Rectal smooth muscle tissue (tissue), 1 donor: Measurements from ENCODE around the gene SPPL2C.

Experiments used
- H3K27ac ChIP-seq: one replicate; pipeline ENCODE4 v1.7.0; 2013; ENCODE audit warnings: low read depth, low read length, inconsistent platforms
- H3K27me3 ChIP-seq: one replicate; pipeline ENCODE4 v1.7.0; 2013; ENCODE audit warnings: low read length; ENCODE audit not compliant: control insufficient read depth, insufficient read depth
- H3K36me3 ChIP-seq: one replicate; pipeline ENCODE4 v1.7.0; 2013; ENCODE audit warnings: low read length; ENCODE audit not compliant: control insufficient read depth, insufficient read depth
- H3K4me1 ChIP-seq: one replicate; pipeline ENCODE4 v1.7.0; 2013; ENCODE audit warnings: low read length; ENCODE audit not compliant: control insufficient read depth, insufficient read depth
- H3K4me3 ChIP-seq: one replicate; pipeline ENCODE4 v1.7.0; 2013; ENCODE audit warnings: low read length
- H3K9ac ChIP-seq: one replicate; pipeline ENCODE4 v1.7.0; 2013; ENCODE audit warnings: low read length

The SPPL2C gene

GRCh38 chr17:45844695-45845375 lies at the start of gene SPPL2C:
TSS of gene SPPL2C (plus strand) at chr17:45844881. CDS start at chr17:45844907, 26 bp downstream.
- Histone ChIP-seq H3K27ac (no peak within 1 kb of the TSS), H3K9ac (no peak within 1 kb of the TSS), H3K27me3 (no peaks in the 10 kb centered on the region), H3K4me1 (no peaks in the 10 kb centered on the region), H3K36me3 (no peaks in the 10 kb centered on the region), H3K4me3 (no peak within 1 kb of the TSS)

- Histone ChIP-seq H3K4me1 (no peaks in the 10 kb centered on the region), H3K9ac (no peak overlapping the region), H3K36me3 (no peaks in the 10 kb centered on the region), H3K27me3 (peaks cover 12% of the 10 kb centered on the region), H3K27ac (no peak overlapping the region), H3K4me3 (no peak overlapping the region)
Measured at GRCh38 chr17:45800816-45801215, 43.9 kb upstream of the SPPL2C start.

GRCh38 chr17:45801421-45801820 lies 43.3 kb upstream of the SPPL2C start:
- H3K27me3 ChIP-seq: peaks cover 7% of the 10 kb centered on the region
- no peak overlapping the region for H3K9ac ChIP-seq
- no peaks in the 10 kb centered on the region for H3K36me3 ChIP-seq
- no peak overlapping the region for H3K27ac ChIP-seq
- no peak overlapping the region for H3K4me3 ChIP-seq
- no peaks in the 10 kb centered on the region for H3K4me1 ChIP-seq

- Histone ChIP-seq H3K9ac (no peak overlapping the region), H3K4me3 (no peak overlapping the region), H3K27ac (no peak overlapping the region), H3K4me1 (no peaks in the 10 kb centered on the region), H3K36me3 (no peaks in the 10 kb centered on the region), H3K27me3 (peaks cover 4% of the 10 kb centered on the region)
Measured at GRCh38 chr17:45808845-45809244, 35.8 kb upstream of the SPPL2C start.

- Histone ChIP-seq H3K4me1 (no peaks in the 10 kb centered on the region), H3K9ac (no peak overlapping the region), H3K27ac (no peak overlapping the region), H3K27me3 (peaks cover 3% of the 10 kb centered on the region), H3K4me3 (no peak overlapping the region), H3K36me3 (no peaks in the 10 kb centered on the region)
Measured at GRCh38 chr17:45809499-45809898, 35.2 kb upstream of the SPPL2C start.

GRCh38 chr17:45812102-45812501 lies 32.6 kb upstream of the SPPL2C start:
- H3K27ac ChIP-seq: no peak overlapping the region
- no peak overlapping the region for H3K4me3 ChIP-seq
- no peak overlapping the region for H3K9ac ChIP-seq
- no peaks in the 10 kb centered on the region for H3K4me1 ChIP-seq
- no peaks in the 10 kb centered on the region for H3K36me3 ChIP-seq
- peaks cover 2% of the 10 kb centered on the region for H3K27me3 ChIP-seq

- H3K4me3 ChIP-seq: no peak overlapping the region
- no peak overlapping the region for H3K9ac ChIP-seq
- H3K27ac ChIP-seq: no peak overlapping the region
- H3K4me1 ChIP-seq: no peaks in the 10 kb centered on the region
- no peaks in the 10 kb centered on the region for H3K36me3 ChIP-seq
- peaks cover 2% of the 10 kb centered on the region for H3K27me3 ChIP-seq
Measured at GRCh38 chr17:45813048-45813725, 31.5 kb upstream of the SPPL2C start.

GRCh38 chr17:45814622-45815606 lies 29.8 kb upstream of the SPPL2C start:
- Histone ChIP-seq H3K27me3 (peaks cover 2% of the 10 kb centered on the region), H3K36me3 (no peaks in the 10 kb centered on the region), H3K4me1 (no peaks in the 10 kb centered on the region), H3K4me3 (no peak overlapping the region), H3K27ac (no peak overlapping the region), H3K9ac (no peak overlapping the region)

- no peak overlapping the region for H3K27ac ChIP-seq
- H3K9ac ChIP-seq: no peak overlapping the region
Measured at GRCh38 chr17:45815752-45816151, 28.9 kb upstream of the SPPL2C start.

GRCh38 chr17:45818041-45818440 lies 26.6 kb upstream of the SPPL2C start:
- H3K27me3 ChIP-seq: no peaks in the 10 kb centered on the region
- no peak overlapping the region for H3K4me3 ChIP-seq
- no peaks in the 10 kb centered on the region for H3K36me3 ChIP-seq
- H3K27ac ChIP-seq: no peak overlapping the region
- H3K4me1 ChIP-seq: no peaks in the 10 kb centered on the region
- H3K9ac ChIP-seq: no peak overlapping the region

More at GRCh38 chr17:45815752-45816151, 28.9 kb upstream of the SPPL2C start:
- H3K4me1 ChIP-seq: no peaks in the 10 kb centered on the region
- no peak overlapping the region for H3K4me3 ChIP-seq
- no peaks in the 10 kb centered on the region for H3K36me3 ChIP-seq
- H3K27me3 ChIP-seq: no peaks in the 10 kb centered on the region

GRCh38 chr17:45818699-45819098 lies 26.0 kb upstream of the SPPL2C start:
- Histone ChIP-seq H3K9ac (no peak overlapping the region), H3K27ac (no peak overlapping the region), H3K36me3 (no peaks in the 10 kb centered on the region), H3K4me1 (no peaks in the 10 kb centered on the region), H3K4me3 (no peak overlapping the region), H3K27me3 (no peaks in the 10 kb centered on the region)

GRCh38 chr17:45819632-45820031 lies 25.0 kb upstream of the SPPL2C start:
- no peaks in the 10 kb centered on the region for H3K27me3 ChIP-seq
- H3K27ac ChIP-seq: no peak overlapping the region
- H3K9ac ChIP-seq: no peak overlapping the region
- no peaks in the 10 kb centered on the region for H3K4me1 ChIP-seq
- H3K4me3 ChIP-seq: no peak overlapping the region
- no peaks in the 10 kb centered on the region for H3K36me3 ChIP-seq
